Neural progenitor cell (in vitro differentiated cells): ENCODE results near the gene RAD51B. TPM values are rescaled to one million over a fixed set of nuclear protein-coding genes. Genes with fewer than 3 reads are reported as not detected.

ENCODE experiments used
- DNase-seq: peaks from one replicate; pipeline ENCODE4 v3.0.0-alpha.2; 2016; ENCODE audit warnings: low spot score
- H2AFZ ChIP-seq: fragments of 200-600 bp; sonication (generic); replicated peaks from 2 replicates; pipeline ENCODE4 v1.6.1; 2016; ENCODE audit warnings: antibody characterized with exemption
- H3F3A ChIP-seq: fragments of 200-600 bp; sonication (generic); 2 replicates; pipeline ENCODE4 v1.6.1; 2016; ENCODE audit warnings: antibody characterized with exemption, low read depth
- H3K27ac ChIP-seq: fragments of 200-600 bp; sonication (generic); 2 replicates; pipeline ENCODE4 v1.5.1; 2016; ENCODE audit warnings: mild to moderate bottlenecking
- H3K27me3 ChIP-seq: fragments of 200-600 bp; sonication (generic); 2 replicates; pipeline ENCODE4 v1.6.1; 2016; ENCODE audit warnings: mild to moderate bottlenecking, moderate library complexity
- H3K36me3 ChIP-seq: fragments of 200-600 bp; sonication (generic); 2 replicates; pipeline ENCODE4 v1.5.1; 2016
- H3K4me1 ChIP-seq: fragments of 200-600 bp; sonication (generic); 2 replicates; pipeline ENCODE4 v1.6.1; 2016; ENCODE audit warnings: mixed run types
- H3K4me2 ChIP-seq: fragments of 200-600 bp; sonication (generic); 2 replicates; pipeline ENCODE4 v1.6.1; 2016
- H3K4me3 ChIP-seq: fragments of 200-600 bp; sonication (generic); 2 replicates; pipeline ENCODE4 v1.5.1; 2016
- H3K79me2 ChIP-seq: fragments of 200-600 bp; sonication (generic); 2 replicates; pipeline ENCODE4 v1.6.1; 2016; ENCODE audit warnings: low read depth
- H3K9ac ChIP-seq: fragments of 200-600 bp; sonication (generic); 2 replicates; pipeline ENCODE4 v1.6.1; 2016
- H3K9me3 ChIP-seq: fragments of 200-600 bp; sonication (generic); 2 replicates; pipeline ENCODE4 v1.5.1; 2016; ENCODE audit warnings: low read depth
- H4K20me1 ChIP-seq: fragments of 200-600 bp; sonication (generic); 2 replicates; pipeline ENCODE4 v1.6.1; 2016; ENCODE audit warnings: low read depth
- H3K27ac Mint-ChIP-seq: 3 replicates; pipeline ENCODE4 v1.8.0; 2021; ENCODE audit warnings: mixed read lengths
- H3K27me3 Mint-ChIP-seq: 2 replicates; pipeline ENCODE4 v1.8.0; 2022; ENCODE audit warnings: low read depth, mild to moderate bottlenecking, inconsistent platforms, moderate library complexity, mixed read lengths; ENCODE audit not compliant: insufficient read depth
- H3K36me3 Mint-ChIP-seq: 3 replicates; pipeline ENCODE4 v1.8.0; 2021; ENCODE audit warnings: mixed read lengths
- H3K4me1 Mint-ChIP-seq: 3 replicates; pipeline ENCODE4 v1.8.0; 2021; ENCODE audit warnings: mixed read lengths
- H3K4me3 Mint-ChIP-seq: 3 replicates; pipeline ENCODE4 v1.8.0; 2021; ENCODE audit warnings: mild to moderate bottlenecking, moderate library complexity, mixed read lengths
- H3K9me3 Mint-ChIP-seq: 3 replicates; pipeline ENCODE4 v1.8.0; 2020; ENCODE audit warnings: mixed read lengths
- CTCF ChIP-seq: fragments of 200-600 bp; sonication (generic); IDR thresholded peaks from 2 replicates; pipeline ENCODE4 v1.5.1; 2017; ENCODE audit warnings: antibody characterized with exemption, mild to moderate bottlenecking
- EZH2 ChIP-seq: fragments of 200-600 bp; sonication (generic); IDR thresholded peaks from 2 replicates; pipeline ENCODE4 v1.6.1; 2017; ENCODE audit warnings: antibody characterized with exemption, mild to moderate bottlenecking, moderate library complexity
- EZH2phosphoT487 ChIP-seq: fragments of 200-600 bp; sonication (generic); IDR thresholded peaks from 2 replicates; pipeline ENCODE4 v1.6.1; 2017; ENCODE audit warnings: antibody characterized with exemption
- total RNA-seq: library from RNA; depleted of rRNA; stranded (reverse); fragments of >200 nt; gene quantifications from 2 replicates; pipeline ENCODE4 v1.2.3, GENCODE V29; 2015; ENCODE audit warnings: low replicate concordance

Gene RAD51B
- total RNA-seq, 1 donor from 2014 or later, result 50.5 TPM

GRCh38 chr14:68576031-68576430 is 756.5 kb downstream of the RAD51B start:
- H3K9ac ChIP-seq, result no peak overlapping the region
- H3K4me1 Mint-ChIP-seq, result peaks cover 64% of the 10 kb centered on the region
- H3K79me2 ChIP-seq, result no peaks in the 10 kb centered on the region
- no peak overlapping the region for H3K27ac ChIP-seq
- H4K20me1 ChIP-seq, result no peaks in the 10 kb centered on the region
- H3K9me3 ChIP-seq, result no peaks in the 10 kb centered on the region
- no peaks in the 10 kb centered on the region for H3K36me3 ChIP-seq
- no peak overlapping the region for H2AFZ ChIP-seq
- H3K4me2 ChIP-seq, result no peak overlapping the region
- H3K27me3 Mint-ChIP-seq, result peaks cover 8% of the 10 kb centered on the region
- no peaks in the 10 kb centered on the region for H3K27me3 ChIP-seq
- DNase-seq, result no peak
- H3K4me3 ChIP-seq, result no peak overlapping the region
- H3K4me1 ChIP-seq, result peaks cover 22% of the 10 kb centered on the region
- TF ChIP-seq EZH2 (no peak), CTCF (no peak), EZH2phosphoT487 (no peak)
- H3K9me3 Mint-ChIP-seq, result peaks cover 17% of the 10 kb centered on the region
- peaks cover 13% of the 10 kb centered on the region for H3K36me3 Mint-ChIP-seq
- H3K4me3 Mint-ChIP-seq, result no peak overlapping the region
- H3K27ac Mint-ChIP-seq, result peak overlapping the region; percentile 9
- peaks cover 3% of the 10 kb centered on the region for H3F3A ChIP-seq

GRCh38 chr14:68576496-68577244 is 757.1 kb downstream of the RAD51B start:
- Mint-ChIP-seq H3K27me3 (peaks cover 12% of the 10 kb centered on the region), H3K9me3 (peaks cover 20% of the 10 kb centered on the region), H3K36me3 (peaks cover 16% of the 10 kb centered on the region), H3K4me1 (peaks cover 61% of the 10 kb centered on the region), H3K4me3 (peak overlapping the region; percentile 21), H3K27ac (peak overlapping the region; percentile 9)
- peaks cover 20% of the 10 kb centered on the region for H3K4me1 ChIP-seq
- H3K4me3 ChIP-seq, result no peak overlapping the region
- no peak overlapping the region for H3K27ac ChIP-seq
- H3K36me3 ChIP-seq, result no peaks in the 10 kb centered on the region
- H3K79me2 ChIP-seq, result no peaks in the 10 kb centered on the region
- no peaks in the 10 kb centered on the region for H3F3A ChIP-seq
- H3K9ac ChIP-seq, result no peak overlapping the region
- no peak overlapping the region for H2AFZ ChIP-seq
- H4K20me1 ChIP-seq, result no peaks in the 10 kb centered on the region
- no peak overlapping the region for H3K4me2 ChIP-seq
- H3K9me3 ChIP-seq, result no peaks in the 10 kb centered on the region
- H3K27me3 ChIP-seq, result no peaks in the 10 kb centered on the region
- DNase-seq, result no peak
- TF ChIP-seq EZH2phosphoT487, result no peak
- TF ChIP-seq CTCF, result no peak
- TF ChIP-seq EZH2, result no peak

- no peak overlapping the region for H3K4me2 ChIP-seq
- peak overlapping the region; percentile 32 for H3K27ac Mint-ChIP-seq
- H3K27me3 ChIP-seq, result no peaks in the 10 kb centered on the region
- no peaks in the 10 kb centered on the region for H3K79me2 ChIP-seq
- H3K4me1 Mint-ChIP-seq, result peaks cover 57% of the 10 kb centered on the region
- peaks cover 18% of the 10 kb centered on the region for H3K36me3 Mint-ChIP-seq
- no peak for DNase-seq
- H3K9me3 ChIP-seq, result no peaks in the 10 kb centered on the region
- H3K4me3 Mint-ChIP-seq, result no peak overlapping the region
- peaks cover 17% of the 10 kb centered on the region for H3K27me3 Mint-ChIP-seq
- H3K27ac ChIP-seq, result no peak overlapping the region
- peaks cover 20% of the 10 kb centered on the region for H3K4me1 ChIP-seq
- no peaks in the 10 kb centered on the region for H3F3A ChIP-seq
- no peak overlapping the region for H3K4me3 ChIP-seq
- H3K9me3 Mint-ChIP-seq, result peaks cover 22% of the 10 kb centered on the region
- no peak overlapping the region for H3K9ac ChIP-seq
- TF ChIP-seq CTCF (no peak), EZH2 (no peak), EZH2phosphoT487 (no peak)
- no peaks in the 10 kb centered on the region for H4K20me1 ChIP-seq
- no peak overlapping the region for H2AFZ ChIP-seq
- H3K36me3 ChIP-seq, result no peaks in the 10 kb centered on the region
Observed at GRCh38 chr14:68577802-68578541, 758.4 kb downstream of the RAD51B start.
